Measurements from ENCODE around the gene SEMG2. TPM values are rescaled to one million over a fixed set of nuclear protein-coding genes. Genes with fewer than 3 reads are reported as not detected.

SEMG2 gene
- total RNA-seq, 1 experiment from 2014 or later: not detected

DNA sequence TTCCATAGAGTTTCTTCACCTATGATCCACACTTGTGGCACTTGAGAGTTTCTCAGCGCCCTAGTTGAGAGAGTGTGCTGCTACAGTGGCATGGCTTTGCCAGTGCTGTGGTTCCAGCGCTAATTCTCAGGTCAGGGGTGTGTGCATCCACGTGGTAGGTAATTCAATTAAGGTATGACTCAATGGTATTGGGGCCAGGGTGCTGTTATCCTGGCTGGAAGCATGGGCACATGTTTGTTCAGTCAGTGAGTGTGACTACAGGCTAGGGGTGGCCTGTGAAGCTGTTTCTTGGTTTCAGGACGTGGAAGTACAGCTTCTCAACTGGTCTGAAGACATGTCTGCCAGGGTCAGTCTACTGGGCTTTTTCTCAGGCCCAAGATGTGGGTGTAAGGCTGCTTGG is 3.0 kb upstream of the SEMG2 start:
- POLR2A ChIA-PET (ENCODE audit: unreplicated experiment): no interaction called here
- Histone ChIP-seq H4K20me1 (ENCODE audit: low read length) (no peaks in the 10 kb centered on the region), H3K4me3 (ENCODE audit: low read length) (no peak overlapping the region), H3K79me2 (ENCODE audit: low read length) (no peaks in the 10 kb centered on the region), H3K27me3 (ENCODE audit: low read length) (no peaks in the 10 kb centered on the region), H2AFZ (ENCODE audit: low read length) (no peak overlapping the region), H3K9ac (ENCODE audit: low read length) (no peak overlapping the region), H3K4me1 (ENCODE audit: insufficient read depth, low read length) (no peaks in the 10 kb centered on the region), H3K9me2 (replicated peaks; ENCODE audit: low read length) (no peaks in the 10 kb centered on the region), H3K27ac (ENCODE audit: low read length) (no peak overlapping the region), H3K36me3 (ENCODE audit: low read depth, low read length) (no peaks in the 10 kb centered on the region), H3F3A (ENCODE audit: low read length, unreplicated experiment) (no peaks in the 10 kb centered on the region), H3K9me3 (ENCODE audit: low read length) (no peaks in the 10 kb centered on the region), H3K4me2 (ENCODE audit: low read length) (no peak overlapping the region)
- ATAC-seq (no peak), DNase-seq (no peak)
- TF ChIP-seq EZH2phosphoT487 (IDR thresholded peaks at IDR 0.05; ENCODE audit: borderline replicate concordance, low read length) (no peak), EZH2 (IDR thresholded peaks at IDR 0.05; ENCODE audit: low read length, unreplicated experiment) (no peak)
- TF ChIP-seq, protein P1, sequence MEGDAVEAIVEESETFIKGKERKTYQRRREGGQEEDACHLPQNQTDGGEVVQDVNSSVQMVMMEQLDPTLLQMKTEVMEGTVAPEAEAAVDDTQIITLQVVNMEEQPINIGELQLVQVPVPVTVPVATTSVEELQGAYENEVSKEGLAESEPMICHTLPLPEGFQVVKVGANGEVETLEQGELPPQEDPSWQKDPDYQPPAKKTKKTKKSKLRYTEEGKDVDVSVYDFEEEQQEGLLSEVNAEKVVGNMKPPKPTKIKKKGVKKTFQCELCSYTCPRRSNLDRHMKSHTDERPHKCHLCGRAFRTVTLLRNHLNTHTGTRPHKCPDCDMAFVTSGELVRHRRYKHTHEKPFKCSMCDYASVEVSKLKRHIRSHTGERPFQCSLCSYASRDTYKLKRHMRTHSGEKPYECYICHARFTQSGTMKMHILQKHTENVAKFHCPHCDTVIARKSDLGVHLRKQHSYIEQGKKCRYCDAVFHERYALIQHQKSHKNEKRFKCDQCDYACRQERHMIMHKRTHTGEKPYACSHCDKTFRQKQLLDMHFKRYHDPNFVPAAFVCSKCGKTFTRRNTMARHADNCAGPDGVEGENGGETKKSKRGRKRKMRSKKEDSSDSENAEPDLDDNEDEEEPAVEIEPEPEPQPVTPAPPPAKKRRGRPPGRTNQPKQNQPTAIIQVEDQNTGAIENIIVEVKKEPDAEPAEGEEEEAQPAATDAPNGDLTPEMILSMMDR (conservative IDR thresholded peaks at IDR 0.05; ENCODE audit: low read depth, low read length): no peak
- intact Hi-C loops (cut with micrococcal nuclease): no loop called here
- CTCF ChIA-PET: interaction anchor here (0.7 kb wide), 1 partner anchor 76 kb away, joined by 3 read pairs; no protein-coding TSS in a partner anchor
- BruUV-seq (replicated peaks): no TSS peak

DNA sequence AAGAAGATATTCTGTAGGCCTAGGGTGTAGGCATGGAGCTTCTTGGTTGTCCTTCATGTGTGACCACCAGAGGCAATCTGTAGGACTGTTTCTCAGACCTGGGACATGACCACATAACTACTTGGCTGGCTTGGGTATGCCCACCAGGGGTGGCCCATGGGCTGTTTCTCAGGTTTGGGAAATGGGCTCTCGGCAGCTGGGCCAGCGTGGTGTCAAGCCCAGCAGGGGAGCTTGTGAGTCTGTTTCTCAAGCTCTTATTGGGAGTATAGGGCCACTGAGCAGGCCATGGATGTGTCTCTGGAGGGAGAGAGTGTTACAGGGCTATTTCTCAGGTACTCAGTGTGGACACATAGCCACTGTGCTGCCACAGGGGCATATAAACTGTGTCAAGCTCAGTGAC is 2.5 kb upstream of the SEMG2 start:
- no peak for DNase-seq
- POLR2A ChIA-PET (ENCODE audit: unreplicated experiment): no interaction called here
- no peak overlapping the region for H2AFZ ChIP-seq (ENCODE audit: low read length)
- no peaks in the 10 kb centered on the region for H3K9me3 ChIP-seq (ENCODE audit: low read length)
- intact Hi-C loops (cut with micrococcal nuclease): no loop called here
- no peak for ATAC-seq
- CTCF ChIA-PET: no interaction called here
- H3K4me1 ChIP-seq (ENCODE audit: insufficient read depth, low read length): no peaks in the 10 kb centered on the region
- no peaks in the 10 kb centered on the region for H3K27me3 ChIP-seq (ENCODE audit: low read length)
- no peaks in the 10 kb centered on the region for H3K36me3 ChIP-seq (ENCODE audit: low read depth, low read length)
- H3K27ac ChIP-seq (ENCODE audit: low read length): no peak overlapping the region
- TF ChIP-seq, protein P1 (conservative IDR thresholded peaks at IDR 0.05; ENCODE audit: low read depth, low read length): no peak
- TF ChIP-seq EZH2phosphoT487 (IDR thresholded peaks at IDR 0.05; ENCODE audit: borderline replicate concordance, low read length): no peak
- TF ChIP-seq EZH2 (IDR thresholded peaks at IDR 0.05; ENCODE audit: low read length, unreplicated experiment): no peak
- H3K4me2 ChIP-seq (ENCODE audit: low read length): no peak overlapping the region
- H3K9me2 ChIP-seq (replicated peaks; ENCODE audit: low read length): no peaks in the 10 kb centered on the region
- H4K20me1 ChIP-seq (ENCODE audit: low read length): no peaks in the 10 kb centered on the region
- no TSS peak for BruUV-seq (replicated peaks)
- H3K4me3 ChIP-seq (ENCODE audit: low read length): no peak overlapping the region
- H3F3A ChIP-seq (ENCODE audit: low read length, unreplicated experiment): no peaks in the 10 kb centered on the region
- H3K79me2 ChIP-seq (ENCODE audit: low read length): no peaks in the 10 kb centered on the region
- no peak overlapping the region for H3K9ac ChIP-seq (ENCODE audit: low read length)

DNA sequence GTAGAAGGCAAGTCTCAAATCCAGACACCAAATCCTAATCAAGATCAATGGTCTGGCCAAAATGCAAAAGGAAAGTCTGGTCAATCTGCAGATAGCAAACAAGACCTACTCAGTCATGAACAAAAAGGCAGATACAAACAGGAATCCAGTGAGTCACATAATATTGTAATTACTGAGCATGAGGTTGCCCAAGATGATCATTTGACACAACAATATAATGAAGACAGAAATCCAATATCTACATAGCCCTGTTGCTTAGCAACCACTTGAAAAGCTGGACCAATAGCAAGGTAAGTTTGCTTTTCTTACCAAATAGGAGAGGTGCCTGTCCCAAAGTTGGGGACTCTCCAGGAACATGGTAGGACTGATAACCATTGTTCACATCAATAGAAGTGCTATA is 2.0 kb downstream of the SEMG2 start:
- H3K36me3 ChIP-seq (ENCODE audit: low read depth, low read length): no peaks in the 10 kb centered on the region
- no peaks in the 10 kb centered on the region for H4K20me1 ChIP-seq (ENCODE audit: low read length)
- BruUV-seq (replicated peaks): no TSS peak
- H3K4me1 ChIP-seq (ENCODE audit: insufficient read depth, low read length): no peaks in the 10 kb centered on the region
- no peak overlapping the region for H3K9ac ChIP-seq (ENCODE audit: low read length)
- no peak for TF ChIP-seq EZH2phosphoT487 (IDR thresholded peaks at IDR 0.05; ENCODE audit: borderline replicate concordance, low read length)
- no peak for TF ChIP-seq EZH2 (IDR thresholded peaks at IDR 0.05; ENCODE audit: low read length, unreplicated experiment)
- TF ChIP-seq, protein P1 (conservative IDR thresholded peaks at IDR 0.05; ENCODE audit: low read depth, low read length): no peak
- no peak overlapping the region for H3K27ac ChIP-seq (ENCODE audit: low read length)
- no peak overlapping the region for H3K4me2 ChIP-seq (ENCODE audit: low read length)
- DNase-seq: no peak
- no peaks in the 10 kb centered on the region for H3K27me3 ChIP-seq (ENCODE audit: low read length)
- intact Hi-C loops (cut with micrococcal nuclease): no loop called here
- no peaks in the 10 kb centered on the region for H3K79me2 ChIP-seq (ENCODE audit: low read length)
- H3K9me3 ChIP-seq (ENCODE audit: low read length): no peaks in the 10 kb centered on the region
- no peak for ATAC-seq
- H3K4me3 ChIP-seq (ENCODE audit: low read length): no peak overlapping the region
- H3K9me2 ChIP-seq (replicated peaks; ENCODE audit: low read length): no peaks in the 10 kb centered on the region
- no peak overlapping the region for H2AFZ ChIP-seq (ENCODE audit: low read length)
- POLR2A ChIA-PET (ENCODE audit: unreplicated experiment): no interaction called here
- no peaks in the 10 kb centered on the region for H3F3A ChIP-seq (ENCODE audit: low read length, unreplicated experiment)
- CTCF ChIA-PET: no interaction called here

Measured in PC-3 (cell line).